ENCODE results near the gene AWAT2. TPM values are rescaled to one million over a fixed set of nuclear protein-coding genes. Genes with fewer than 3 reads are reported as not detected.

AWAT2 gene
- total RNA-seq, 1 donor from 2014 or later = not detected

DNA sequence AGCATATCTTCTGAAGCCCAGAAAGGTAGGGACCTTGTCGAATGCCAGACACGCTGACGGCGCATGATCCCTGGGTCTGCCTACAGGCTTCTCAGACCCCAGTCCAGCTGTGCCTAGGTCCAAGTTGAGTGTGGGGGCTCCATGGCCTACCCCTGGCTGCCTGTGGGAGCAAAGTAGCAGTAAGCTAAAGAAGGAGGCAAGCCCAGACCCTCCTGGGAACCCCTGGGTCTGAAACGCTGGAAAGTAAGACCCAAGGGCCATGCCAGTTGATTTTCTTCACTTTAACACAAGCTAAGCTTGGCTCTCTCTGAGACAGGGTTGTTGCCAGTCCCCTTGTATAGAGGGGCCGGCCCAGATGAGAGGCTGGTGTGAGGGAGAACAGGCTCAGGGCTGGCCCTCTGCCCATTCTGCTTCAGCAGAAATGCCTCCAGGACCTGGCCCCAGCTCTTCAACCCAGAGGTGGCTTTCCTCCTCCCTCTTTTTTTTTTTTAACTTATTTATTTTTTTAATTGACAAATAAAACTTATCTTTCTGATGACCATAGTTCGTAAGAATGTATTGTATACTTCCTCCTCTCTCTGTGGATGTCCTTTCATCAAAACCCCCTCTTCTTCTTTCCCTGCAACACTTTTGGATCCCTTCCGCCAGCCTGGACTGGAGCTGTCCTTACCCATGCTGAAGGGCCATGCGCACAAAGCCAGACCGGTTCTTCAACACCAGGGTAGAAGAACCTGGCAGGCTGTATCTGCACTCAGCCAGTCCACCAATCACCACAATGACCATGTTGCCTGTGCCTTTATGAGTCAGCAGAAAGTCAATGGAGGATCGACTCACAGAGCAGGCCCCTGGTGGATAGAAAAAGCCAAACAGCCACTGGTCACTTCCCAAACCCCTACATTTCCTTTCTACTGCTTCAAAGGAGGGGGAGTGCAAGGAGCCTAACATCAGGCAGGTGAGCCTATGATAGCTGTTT, 7.1 kb downstream of the AWAT2 start:
- Mint-ChIP-seq H3K27ac (ENCODE audit: unreplicated experiment) (no peak overlapping the region), H3K9me3 (ENCODE audit: low read depth) (peaks cover 13% of the 10 kb centered on the region), H3K4me3 (ENCODE audit: unreplicated experiment) (no peak overlapping the region), H3K36me3 (ENCODE audit: low read depth) (no peaks in the 10 kb centered on the region), H3K27me3 (ENCODE audit: low read depth) (no peaks in the 10 kb centered on the region), H3K4me1 (ENCODE audit: low read depth) (peaks cover 19% of the 10 kb centered on the region)
- TF ChIP-seq, protein P1, sequence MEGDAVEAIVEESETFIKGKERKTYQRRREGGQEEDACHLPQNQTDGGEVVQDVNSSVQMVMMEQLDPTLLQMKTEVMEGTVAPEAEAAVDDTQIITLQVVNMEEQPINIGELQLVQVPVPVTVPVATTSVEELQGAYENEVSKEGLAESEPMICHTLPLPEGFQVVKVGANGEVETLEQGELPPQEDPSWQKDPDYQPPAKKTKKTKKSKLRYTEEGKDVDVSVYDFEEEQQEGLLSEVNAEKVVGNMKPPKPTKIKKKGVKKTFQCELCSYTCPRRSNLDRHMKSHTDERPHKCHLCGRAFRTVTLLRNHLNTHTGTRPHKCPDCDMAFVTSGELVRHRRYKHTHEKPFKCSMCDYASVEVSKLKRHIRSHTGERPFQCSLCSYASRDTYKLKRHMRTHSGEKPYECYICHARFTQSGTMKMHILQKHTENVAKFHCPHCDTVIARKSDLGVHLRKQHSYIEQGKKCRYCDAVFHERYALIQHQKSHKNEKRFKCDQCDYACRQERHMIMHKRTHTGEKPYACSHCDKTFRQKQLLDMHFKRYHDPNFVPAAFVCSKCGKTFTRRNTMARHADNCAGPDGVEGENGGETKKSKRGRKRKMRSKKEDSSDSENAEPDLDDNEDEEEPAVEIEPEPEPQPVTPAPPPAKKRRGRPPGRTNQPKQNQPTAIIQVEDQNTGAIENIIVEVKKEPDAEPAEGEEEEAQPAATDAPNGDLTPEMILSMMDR (IDR thresholded peaks at IDR 0.05) = no peak
- no peak for DNase-seq (ENCODE audit: low spot score)

DNA sequence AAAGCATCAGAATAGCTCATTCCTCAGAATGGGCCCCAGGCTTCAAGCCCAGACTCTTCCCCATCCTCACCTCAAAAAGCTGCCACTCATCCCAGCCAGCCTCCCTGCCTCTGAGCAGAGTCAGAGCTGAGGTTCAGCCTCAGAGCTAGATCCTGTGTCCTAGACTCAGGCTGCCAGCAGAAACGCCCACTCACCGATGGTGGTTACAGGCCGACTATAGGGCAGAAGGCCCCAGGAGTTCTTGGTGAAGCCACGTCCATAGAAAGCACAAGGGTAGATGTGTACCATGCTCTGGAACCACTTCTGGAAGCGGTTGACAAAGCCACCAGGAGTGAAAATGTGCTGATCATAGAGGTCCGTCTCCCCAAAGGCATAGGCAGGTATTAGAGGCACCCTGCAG, 7.7 kb downstream of the AWAT2 start:
- no peak for DNase-seq (ENCODE audit: low spot score)
- H3K9me3 Mint-ChIP-seq (ENCODE audit: low read depth) = peaks cover 13% of the 10 kb centered on the region
- H3K27me3 Mint-ChIP-seq (ENCODE audit: low read depth) = no peaks in the 10 kb centered on the region
- TF ChIP-seq, protein P1 (IDR thresholded peaks at IDR 0.05) = no peak
- H3K27ac Mint-ChIP-seq (ENCODE audit: unreplicated experiment) = no peak overlapping the region
- H3K4me3 Mint-ChIP-seq (ENCODE audit: unreplicated experiment) = no peak overlapping the region
- no peaks in the 10 kb centered on the region for H3K36me3 Mint-ChIP-seq (ENCODE audit: low read depth)
- H3K4me1 Mint-ChIP-seq (ENCODE audit: low read depth) = peaks cover 12% of the 10 kb centered on the region

DNA sequence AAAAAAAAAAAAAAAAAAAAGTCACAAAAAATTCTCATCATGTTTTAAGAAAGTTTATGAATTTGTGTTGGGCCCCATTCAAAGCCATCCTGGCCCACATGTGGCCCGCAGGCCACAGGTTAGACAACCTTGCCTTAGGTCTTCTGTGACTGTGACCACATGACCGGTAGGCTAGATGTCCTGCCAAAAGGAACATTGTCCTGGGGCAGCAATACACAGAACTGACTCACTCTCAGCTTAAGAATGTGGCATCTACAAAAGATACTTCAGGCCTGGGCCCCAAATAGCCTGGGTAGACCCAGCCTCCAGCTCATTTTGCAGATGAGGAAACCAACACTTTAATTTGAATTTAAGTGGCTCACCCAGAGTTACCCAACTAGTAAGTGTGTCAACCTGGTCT, 10.0 kb downstream of the AWAT2 start:
- TF ChIP-seq, protein P1 (IDR thresholded peaks at IDR 0.05) = no peak
- Mint-ChIP-seq H3K4me1 (ENCODE audit: low read depth) (peaks cover 6% of the 10 kb centered on the region), H3K36me3 (ENCODE audit: low read depth) (no peaks in the 10 kb centered on the region), H3K4me3 (ENCODE audit: unreplicated experiment) (no peak overlapping the region), H3K27me3 (ENCODE audit: low read depth) (no peaks in the 10 kb centered on the region), H3K27ac (ENCODE audit: unreplicated experiment) (no peak overlapping the region), H3K9me3 (ENCODE audit: low read depth) (peaks cover 14% of the 10 kb centered on the region)
- no peak for DNase-seq (ENCODE audit: low spot score)

DNA sequence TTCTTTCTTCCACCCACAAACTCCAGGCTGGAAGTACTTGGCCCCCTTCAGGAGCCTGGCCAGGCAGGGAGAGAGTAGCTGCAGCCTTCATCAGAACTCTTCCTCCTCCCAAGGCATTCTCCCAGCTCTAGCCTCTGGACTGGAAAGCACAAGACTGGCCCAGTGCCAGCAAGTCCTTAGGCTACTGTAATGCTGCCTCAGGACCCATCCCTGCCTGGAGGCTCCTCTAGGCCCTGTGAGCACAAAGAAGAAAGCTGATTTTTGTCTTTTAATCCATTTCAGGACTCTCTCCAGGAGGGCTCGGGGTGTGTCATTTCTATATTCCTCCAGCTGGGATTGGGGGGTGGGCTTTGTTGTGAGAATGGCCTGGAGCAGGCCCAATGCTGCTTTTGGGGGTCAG, 10.8 kb downstream of the AWAT2 start:
- Mint-ChIP-seq H3K27ac (ENCODE audit: unreplicated experiment) (no peak overlapping the region), H3K4me1 (ENCODE audit: low read depth) (no peaks in the 10 kb centered on the region), H3K4me3 (ENCODE audit: unreplicated experiment) (no peak overlapping the region), H3K27me3 (ENCODE audit: low read depth) (no peaks in the 10 kb centered on the region), H3K36me3 (ENCODE audit: low read depth) (no peaks in the 10 kb centered on the region), H3K9me3 (ENCODE audit: low read depth) (peaks cover 11% of the 10 kb centered on the region)
- TF ChIP-seq, protein P1 (IDR thresholded peaks at IDR 0.05) = no peak
- no peak for DNase-seq (ENCODE audit: low spot score)

DNA sequence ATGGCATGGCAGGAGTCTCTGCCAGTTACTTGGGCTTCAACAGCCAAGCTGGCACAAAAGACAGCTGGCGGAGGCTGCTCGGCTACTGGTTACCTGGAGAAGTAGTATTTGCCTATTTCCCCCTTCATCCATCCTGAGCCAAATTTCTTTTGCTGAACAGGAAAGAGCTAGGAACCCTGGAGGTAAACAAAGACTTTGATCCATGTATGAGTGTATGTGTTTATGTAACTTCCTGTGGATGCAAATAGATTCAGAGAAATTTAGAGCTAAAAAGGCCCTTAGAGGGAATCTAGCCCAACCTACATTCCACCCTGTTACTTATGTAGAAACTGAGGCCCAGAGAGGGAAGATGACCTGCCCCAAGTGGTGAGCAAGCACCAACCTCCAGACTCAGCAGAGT, 11.2 kb downstream of the AWAT2 start:
- no peaks in the 10 kb centered on the region for H3K36me3 Mint-ChIP-seq (ENCODE audit: low read depth)
- no peaks in the 10 kb centered on the region for H3K27me3 Mint-ChIP-seq (ENCODE audit: low read depth)
- no peak overlapping the region for H3K27ac Mint-ChIP-seq (ENCODE audit: unreplicated experiment)
- DNase-seq (ENCODE audit: low spot score) = no peak
- TF ChIP-seq, protein P1 (IDR thresholded peaks at IDR 0.05) = no peak
- no peaks in the 10 kb centered on the region for H3K4me1 Mint-ChIP-seq (ENCODE audit: low read depth)
- no peak overlapping the region for H3K4me3 Mint-ChIP-seq (ENCODE audit: unreplicated experiment)
- peaks cover 11% of the 10 kb centered on the region for H3K9me3 Mint-ChIP-seq (ENCODE audit: low read depth)
